GM12875 (cell line): ENCODE measurements around the gene LRR1.

Experiments used
- H3K4me3 ChIP-seq: one replicate; pipeline ENCODE4 v1.5.1; 2011; ENCODE audit warnings: low read depth, low read length, control low read depth
- TF ChIP-seq, protein P1 (sequence below): IDR thresholded peaks from 2 replicates; pipeline ENCODE4 v1.5.1; 2011; ENCODE audit warnings: low read depth, mild to moderate bottlenecking, control low read depth, inconsistent platforms, low read length, moderate library complexity, borderline replicate concordance; ENCODE audit not compliant: insufficient read depth

The LRR1 gene

DNA sequence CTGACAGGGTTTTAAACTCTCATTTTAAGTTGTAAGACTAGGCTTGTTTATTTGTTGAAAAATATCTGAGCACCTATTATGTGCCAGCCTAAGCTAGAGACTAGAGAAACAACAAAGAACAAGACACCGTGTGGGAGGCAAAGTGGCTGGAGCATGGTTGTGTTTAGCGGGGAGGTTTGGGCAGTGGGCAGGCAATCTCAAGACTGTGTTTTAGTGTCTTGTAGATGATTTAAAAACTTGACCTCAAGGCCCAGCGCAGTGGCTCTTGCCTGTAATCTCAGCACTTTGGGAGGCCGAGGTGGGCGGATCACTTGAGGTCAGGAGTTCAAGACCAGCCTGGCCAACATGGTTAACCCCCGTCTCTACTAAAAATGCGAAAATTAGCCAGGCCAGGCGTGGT, 13.9 kb downstream of the LRR1 start:
- TF ChIP-seq, protein P1, sequence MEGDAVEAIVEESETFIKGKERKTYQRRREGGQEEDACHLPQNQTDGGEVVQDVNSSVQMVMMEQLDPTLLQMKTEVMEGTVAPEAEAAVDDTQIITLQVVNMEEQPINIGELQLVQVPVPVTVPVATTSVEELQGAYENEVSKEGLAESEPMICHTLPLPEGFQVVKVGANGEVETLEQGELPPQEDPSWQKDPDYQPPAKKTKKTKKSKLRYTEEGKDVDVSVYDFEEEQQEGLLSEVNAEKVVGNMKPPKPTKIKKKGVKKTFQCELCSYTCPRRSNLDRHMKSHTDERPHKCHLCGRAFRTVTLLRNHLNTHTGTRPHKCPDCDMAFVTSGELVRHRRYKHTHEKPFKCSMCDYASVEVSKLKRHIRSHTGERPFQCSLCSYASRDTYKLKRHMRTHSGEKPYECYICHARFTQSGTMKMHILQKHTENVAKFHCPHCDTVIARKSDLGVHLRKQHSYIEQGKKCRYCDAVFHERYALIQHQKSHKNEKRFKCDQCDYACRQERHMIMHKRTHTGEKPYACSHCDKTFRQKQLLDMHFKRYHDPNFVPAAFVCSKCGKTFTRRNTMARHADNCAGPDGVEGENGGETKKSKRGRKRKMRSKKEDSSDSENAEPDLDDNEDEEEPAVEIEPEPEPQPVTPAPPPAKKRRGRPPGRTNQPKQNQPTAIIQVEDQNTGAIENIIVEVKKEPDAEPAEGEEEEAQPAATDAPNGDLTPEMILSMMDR, result no peak
- no peak overlapping the region for H3K4me3 ChIP-seq

DNA sequence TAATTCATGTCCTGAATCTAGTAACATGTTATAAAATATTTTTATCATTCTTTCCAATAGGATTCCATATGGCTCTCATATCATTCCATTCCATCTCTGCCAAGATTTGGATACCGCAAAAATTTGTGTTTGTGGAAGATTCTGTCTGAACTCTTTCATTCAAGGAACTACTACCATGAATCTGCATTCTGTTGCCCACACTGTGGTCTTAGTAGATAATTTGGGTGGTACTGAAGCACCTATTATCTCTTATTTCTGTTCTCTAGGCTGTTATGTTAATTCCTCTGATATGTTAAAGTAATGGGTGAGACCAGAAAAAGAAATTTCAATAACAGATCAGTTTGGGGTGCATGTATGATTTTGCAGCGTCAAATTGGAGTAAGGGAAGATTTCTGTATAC, 15.5 kb downstream of the LRR1 start:
- no peak overlapping the region for H3K4me3 ChIP-seq
- TF ChIP-seq, protein P1, result no peak

DNA sequence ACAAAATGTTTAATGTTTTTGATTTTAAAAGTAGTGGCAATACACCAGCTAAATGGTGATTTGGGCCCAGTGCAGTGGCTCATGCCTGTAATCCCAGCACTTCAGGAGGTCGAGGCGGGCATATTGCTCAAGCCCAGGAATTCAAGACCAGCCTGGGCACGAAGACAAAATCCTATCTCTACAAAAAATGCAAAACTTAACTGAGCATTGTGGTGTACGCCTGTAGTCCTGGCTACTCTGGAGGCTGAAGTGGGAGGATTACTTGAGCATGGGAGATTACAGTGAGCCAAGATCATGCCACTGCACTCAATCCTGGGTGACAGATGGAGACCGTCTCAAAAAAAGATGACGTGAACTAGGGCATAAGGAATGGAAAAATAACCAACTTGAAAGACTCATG, 17.0 kb downstream of the LRR1 start:
- TF ChIP-seq, protein P1, result no peak
- no peak overlapping the region for H3K4me3 ChIP-seq

DNA sequence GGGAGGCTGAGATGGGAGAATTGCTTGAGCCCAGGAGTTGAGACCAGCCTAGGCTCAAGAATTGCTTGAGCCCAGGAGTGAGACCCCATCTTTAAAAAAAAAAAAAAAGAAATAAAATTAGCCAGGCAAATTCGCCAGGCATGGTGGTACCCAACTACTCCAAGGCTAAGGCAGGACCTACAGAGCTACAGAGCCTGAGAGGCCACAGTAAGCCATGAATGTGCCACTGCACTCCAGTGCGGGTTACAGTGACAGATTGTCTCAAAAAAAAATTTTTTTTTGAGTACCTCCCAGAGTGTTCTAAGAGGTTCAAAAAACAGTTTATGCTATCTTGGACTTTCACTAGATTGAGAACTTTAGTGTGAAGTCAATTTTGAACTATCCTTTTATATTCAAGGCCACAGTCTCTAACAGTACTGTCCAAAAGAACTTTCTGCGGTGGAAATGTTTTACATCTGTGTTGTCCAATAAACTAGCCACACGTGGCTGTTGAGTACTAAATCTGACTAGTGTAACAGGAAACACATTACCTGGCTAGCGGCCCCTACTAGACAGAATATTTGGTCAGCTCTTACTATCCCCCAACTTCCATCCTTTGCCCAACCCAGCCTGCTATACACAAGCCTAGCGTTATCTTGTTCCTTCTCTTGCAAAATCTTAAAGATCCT, 19.2 kb downstream of the LRR1 start:
- H3K4me3 ChIP-seq, result no peak overlapping the region
- TF ChIP-seq, protein P1, result no peak

DNA sequence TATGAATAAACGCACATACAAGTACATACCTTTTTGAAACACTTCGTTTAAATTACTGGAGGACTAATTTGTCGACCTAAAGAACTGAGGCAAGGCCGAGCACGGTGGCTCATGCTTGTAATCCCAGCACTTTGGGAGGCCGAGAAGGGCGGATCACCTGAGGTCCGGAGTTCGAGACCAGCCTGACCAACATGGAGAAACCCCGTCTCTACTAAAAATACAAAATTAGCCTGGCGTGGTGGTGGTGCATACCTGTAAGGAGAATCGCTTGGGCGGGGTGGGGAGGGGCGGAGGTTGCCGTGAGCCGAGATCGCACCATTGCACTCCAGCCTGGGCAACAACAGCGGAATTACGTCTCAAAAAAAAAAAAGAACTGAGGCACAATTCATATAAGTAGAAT, 20.5 kb downstream of the LRR1 start:
- H3K4me3 ChIP-seq, result peak overlapping the region; percentile 95

DNA sequence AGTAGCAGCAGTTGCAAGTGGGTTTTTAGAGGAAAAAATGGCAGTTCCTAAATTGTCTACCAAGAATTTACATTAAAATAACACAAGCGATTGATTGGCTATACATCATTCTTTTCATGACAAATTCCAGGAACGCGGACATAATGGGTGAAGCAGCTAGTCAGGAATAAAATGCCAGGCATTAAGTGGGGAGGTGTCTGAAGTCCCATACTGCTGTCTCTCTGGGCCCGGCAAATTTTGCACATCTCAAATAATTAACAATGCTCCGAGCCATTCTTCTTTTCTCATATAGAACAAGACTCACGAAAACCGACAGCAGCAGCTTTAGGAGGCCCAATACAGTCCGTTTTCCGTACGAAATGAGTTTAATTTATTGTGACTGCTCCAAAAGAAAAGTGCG, 21.0 kb downstream of the LRR1 start:
- H3K4me3 ChIP-seq, result peak overlapping the region; percentile 95
- TF ChIP-seq, protein P1, result no peak

DNA sequence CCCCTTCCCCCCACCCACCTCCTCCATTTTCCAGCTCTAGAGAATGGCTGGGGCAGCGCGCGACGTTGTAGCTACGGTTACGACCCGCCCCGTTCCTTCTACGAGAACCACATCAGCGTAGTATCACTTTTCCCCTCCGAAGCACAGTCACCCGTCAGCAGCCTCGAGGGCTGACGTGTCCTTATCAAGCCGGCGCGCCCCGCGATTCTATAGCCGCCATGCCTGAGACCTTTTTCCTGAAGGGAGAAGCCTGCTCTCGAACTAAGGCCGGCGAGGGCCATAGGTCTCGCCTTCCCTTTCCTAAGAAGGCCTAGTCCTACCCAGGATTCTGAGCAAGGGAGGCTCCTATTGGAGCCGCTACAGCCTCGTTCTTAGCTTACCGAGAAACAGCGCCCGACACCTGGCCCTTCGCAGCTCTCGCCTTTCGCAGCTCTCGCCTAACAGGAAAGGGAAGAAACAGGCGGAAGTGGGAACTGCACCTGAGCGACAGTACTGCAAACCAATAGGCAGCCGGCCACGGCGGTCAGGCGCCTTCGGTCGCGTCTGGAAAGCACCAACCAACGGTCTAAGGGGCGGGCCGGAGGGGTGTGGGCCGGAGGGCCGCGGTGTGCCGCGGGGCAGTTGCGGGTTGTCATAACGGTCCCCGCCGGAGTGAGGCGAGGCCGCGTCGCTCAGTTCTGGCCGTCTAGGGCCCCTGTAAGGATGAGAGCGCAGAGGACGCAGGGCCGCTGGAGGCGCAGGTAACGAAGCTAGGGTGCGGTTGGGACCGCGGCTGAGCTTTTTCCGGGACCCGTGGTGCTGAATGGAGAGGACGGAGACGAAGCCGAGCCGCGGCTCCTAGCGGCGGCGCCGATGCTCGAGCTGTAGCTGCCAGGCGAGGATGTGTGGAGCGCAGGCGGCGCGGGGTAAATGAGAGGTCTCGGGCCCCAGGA, 21.7 kb downstream of the LRR1 start, which contains the start of the genes MGAT2 and RPL36AL:
TSS of gene MGAT2 (plus strand) at position 618 of the 932 bp plus-strand sequence. CDS start 470 bp downstream, outside the sequence.
TSS of gene RPL36AL (minus strand) at position 445 of the 932 bp plus-strand sequence. CDS start 1,522 bp downstream, outside the sequence.
- peak within 1 kb of the TSS; percentile 95 for H3K4me3 ChIP-seq
- TF ChIP-seq, protein P1, result peak; percentile 37; the same call in 1 of the 2 replicates
